ENCODE measurements around the gene TRIP13. TPM values are rescaled to one million over a fixed set of nuclear protein-coding genes. Genes with fewer than 3 reads are reported as not detected.
"Not testable (repeated sequence)": the region's sequence is repeated elsewhere in the genome, so short reads cannot be mapped to it uniquely, and the experiment has no call there.

TRIP13 gene
- total RNA-seq, 4 donors from 2014 or later: 1.1 to 1.7 (median 1.3) TPM; not detected in 1

DNA sequence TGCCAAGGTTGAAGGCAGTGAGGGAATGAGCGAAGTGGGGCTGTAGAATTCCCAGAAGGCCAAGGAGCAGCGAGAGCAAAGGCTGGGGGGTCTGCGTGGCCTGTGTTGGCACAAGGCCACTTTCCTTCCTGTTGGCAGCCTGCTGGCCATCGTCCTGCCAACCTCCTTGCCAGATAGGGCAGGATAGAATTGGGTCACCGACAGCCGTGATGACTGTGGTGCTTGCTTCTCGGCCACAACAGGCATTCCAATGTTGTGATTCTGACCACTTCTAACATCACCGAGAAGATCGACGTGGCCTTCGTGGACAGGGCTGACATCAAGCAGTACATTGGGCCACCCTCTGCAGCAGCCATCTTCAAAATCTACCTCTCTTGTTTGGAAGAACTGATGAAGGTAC lies 18.9 kb downstream of the TRIP13 start:
- no peaks in the 10 kb centered on the region for H3K27me3 ChIP-seq
- H3K27ac ChIP-seq: no peak overlapping the region
- H3K9me3 ChIP-seq: no peaks in the 10 kb centered on the region
- no peak for DNase-seq
- TF ChIP-seq, protein P1, sequence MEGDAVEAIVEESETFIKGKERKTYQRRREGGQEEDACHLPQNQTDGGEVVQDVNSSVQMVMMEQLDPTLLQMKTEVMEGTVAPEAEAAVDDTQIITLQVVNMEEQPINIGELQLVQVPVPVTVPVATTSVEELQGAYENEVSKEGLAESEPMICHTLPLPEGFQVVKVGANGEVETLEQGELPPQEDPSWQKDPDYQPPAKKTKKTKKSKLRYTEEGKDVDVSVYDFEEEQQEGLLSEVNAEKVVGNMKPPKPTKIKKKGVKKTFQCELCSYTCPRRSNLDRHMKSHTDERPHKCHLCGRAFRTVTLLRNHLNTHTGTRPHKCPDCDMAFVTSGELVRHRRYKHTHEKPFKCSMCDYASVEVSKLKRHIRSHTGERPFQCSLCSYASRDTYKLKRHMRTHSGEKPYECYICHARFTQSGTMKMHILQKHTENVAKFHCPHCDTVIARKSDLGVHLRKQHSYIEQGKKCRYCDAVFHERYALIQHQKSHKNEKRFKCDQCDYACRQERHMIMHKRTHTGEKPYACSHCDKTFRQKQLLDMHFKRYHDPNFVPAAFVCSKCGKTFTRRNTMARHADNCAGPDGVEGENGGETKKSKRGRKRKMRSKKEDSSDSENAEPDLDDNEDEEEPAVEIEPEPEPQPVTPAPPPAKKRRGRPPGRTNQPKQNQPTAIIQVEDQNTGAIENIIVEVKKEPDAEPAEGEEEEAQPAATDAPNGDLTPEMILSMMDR (IDR thresholded peaks at IDR 0.05): no peak
- TF ChIP-seq POLR2A (IDR thresholded peaks at IDR 0.05): no peak
- H3K36me3 ChIP-seq: no peaks in the 10 kb centered on the region
- no peak overlapping the region for H3K4me3 ChIP-seq (replicated peaks in 1 of 3)
- 86 to 91% methylated on average over 11 of the region's 11 CpGs for WGBS, 2 donors
- H3K4me1 ChIP-seq: no peaks in the 10 kb centered on the region
- intact Hi-C loops (cut with DNase I): loop anchor here (10.0 kb wide), 1 partner anchor 743 kb away; no protein-coding TSS in a partner anchor

DNA sequence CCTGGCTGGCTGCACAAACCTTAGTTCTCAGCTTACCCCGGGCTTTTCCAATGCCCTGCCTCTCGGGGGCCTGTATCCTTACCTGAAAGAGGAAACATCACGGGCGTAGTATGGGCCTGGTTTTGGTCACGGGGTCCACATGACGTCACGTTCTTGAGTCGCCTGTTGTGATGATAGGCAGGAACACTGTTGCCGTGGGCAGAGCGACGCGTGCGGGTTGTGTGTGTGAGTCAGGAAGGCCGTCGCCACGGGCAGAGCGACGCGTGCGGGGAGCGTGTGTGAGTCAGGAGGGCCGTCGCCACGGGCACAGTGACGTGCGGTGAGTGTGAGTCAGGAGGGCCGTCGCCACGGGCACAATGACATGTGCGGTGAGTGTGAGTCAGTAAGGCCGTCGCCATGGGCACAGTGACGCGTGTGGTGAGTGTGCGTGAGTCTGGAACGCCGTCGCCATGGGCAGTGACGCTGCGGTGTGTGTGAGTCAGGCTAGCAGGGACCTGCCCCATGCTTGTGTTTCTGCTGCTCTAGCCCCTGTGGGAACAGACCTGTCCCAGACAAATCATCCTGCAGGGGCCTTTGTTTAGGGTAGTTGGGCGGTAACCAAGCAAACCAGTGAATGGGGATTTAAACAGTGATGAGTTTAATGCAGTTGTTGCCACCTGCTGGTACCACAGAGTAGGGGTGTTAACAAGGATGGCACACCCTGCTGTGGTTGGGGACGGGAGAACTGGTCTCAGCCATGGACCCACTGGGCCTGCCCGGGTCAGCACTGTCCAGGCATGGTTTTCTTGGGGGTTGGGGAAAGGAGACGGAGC lies 19.8 kb downstream of the TRIP13 start:
- Histone ChIP-seq H3K27ac (no peak overlapping the region), H3K4me3 (replicated peaks in 1 of 3) (no peak overlapping the region), H3K9me3 (no peaks in the 10 kb centered on the region), H3K36me3 (no peaks in the 10 kb centered on the region), H3K27me3 (no peaks in the 10 kb centered on the region), H3K4me1 (no peaks in the 10 kb centered on the region)
- intact Hi-C loops (cut with DNase I): loop anchor here (10.0 kb wide), 1 partner anchor 742 kb away; no protein-coding TSS in a partner anchor
- DNase-seq: no peak
- no peak for TF ChIP-seq POLR2A (IDR thresholded peaks at IDR 0.05)
- TF ChIP-seq, protein P1 (IDR thresholded peaks at IDR 0.05): no peak
- WGBS, 2 donors: 94 to 96% methylated on average over 44 of the region's 44 CpGs

DNA sequence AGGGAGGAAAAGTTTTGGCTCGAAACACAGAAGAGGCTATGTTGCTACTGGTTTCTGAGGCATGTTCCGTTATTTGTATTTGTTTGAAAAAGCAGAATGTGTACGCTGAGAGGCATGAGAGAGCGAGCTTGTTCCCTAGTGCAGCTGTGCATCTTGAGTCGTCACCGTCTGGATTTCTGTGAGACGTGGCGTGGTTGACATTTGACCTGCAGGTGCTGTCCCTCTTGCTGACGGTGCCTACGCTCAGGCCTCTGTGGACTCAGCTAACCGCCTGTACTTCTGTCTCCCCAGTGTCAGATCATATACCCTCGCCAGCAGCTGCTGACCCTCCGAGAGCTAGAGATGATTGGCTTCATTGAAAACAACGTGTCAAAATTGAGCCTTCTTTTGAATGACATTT lies 21.5 kb downstream of the TRIP13 start:
- H3K9me3 ChIP-seq: no peaks in the 10 kb centered on the region
- no peaks in the 10 kb centered on the region for H3K27me3 ChIP-seq
- no peak overlapping the region for H3K27ac ChIP-seq
- no peaks in the 10 kb centered on the region for H3K36me3 ChIP-seq
- intact Hi-C loops (cut with DNase I): loop anchor here (10.0 kb wide), 1 partner anchor 741 kb away; no protein-coding TSS in a partner anchor
- WGBS, 2 donors: 90 to 92% methylated on average over 14 of the region's 14 CpGs
- DNase-seq: no peak
- no peak overlapping the region for H3K4me3 ChIP-seq (replicated peaks in 1 of 3)
- TF ChIP-seq POLR2A (IDR thresholded peaks at IDR 0.05): no peak
- TF ChIP-seq, protein P1 (IDR thresholded peaks at IDR 0.05): no peak
- no peaks in the 10 kb centered on the region for H3K4me1 ChIP-seq

DNA sequence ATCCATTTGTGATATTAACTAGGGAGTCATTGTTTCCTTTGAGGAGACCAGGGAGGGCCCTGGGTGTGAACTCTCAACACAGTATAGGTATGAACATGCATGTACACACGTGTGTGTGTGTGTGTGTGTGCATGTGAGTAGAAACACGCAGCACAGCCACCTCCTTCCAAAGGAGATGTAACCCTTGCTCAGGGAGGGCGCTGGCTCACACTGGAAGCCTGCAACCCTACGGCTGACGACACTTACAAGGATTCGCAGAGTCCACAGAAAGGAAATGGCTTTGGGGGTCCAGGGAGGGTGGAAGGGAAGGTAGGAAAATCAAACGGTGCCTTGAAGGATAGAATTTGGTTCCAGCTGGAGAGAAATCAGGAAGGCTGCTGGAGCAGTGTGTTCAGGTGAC lies 21.9 kb downstream of the TRIP13 start:
- H3K36me3 ChIP-seq: no peaks in the 10 kb centered on the region
- WGBS, 2 donors: 92% methylated on average over 7 of the region's 7 CpGs
- H3K4me3 ChIP-seq (replicated peaks in 1 of 3): no peak overlapping the region
- H3K27ac ChIP-seq: no peak overlapping the region
- no peaks in the 10 kb centered on the region for H3K4me1 ChIP-seq
- intact Hi-C loops (cut with DNase I): loop anchor here (10.0 kb wide), 1 partner anchor 740 kb away; no protein-coding TSS in a partner anchor
- H3K9me3 ChIP-seq: no peaks in the 10 kb centered on the region
- no peak for DNase-seq
- no peaks in the 10 kb centered on the region for H3K27me3 ChIP-seq
- TF ChIP-seq, protein P1 (IDR thresholded peaks at IDR 0.05): no peak
- TF ChIP-seq POLR2A (IDR thresholded peaks at IDR 0.05): no peak

DNA sequence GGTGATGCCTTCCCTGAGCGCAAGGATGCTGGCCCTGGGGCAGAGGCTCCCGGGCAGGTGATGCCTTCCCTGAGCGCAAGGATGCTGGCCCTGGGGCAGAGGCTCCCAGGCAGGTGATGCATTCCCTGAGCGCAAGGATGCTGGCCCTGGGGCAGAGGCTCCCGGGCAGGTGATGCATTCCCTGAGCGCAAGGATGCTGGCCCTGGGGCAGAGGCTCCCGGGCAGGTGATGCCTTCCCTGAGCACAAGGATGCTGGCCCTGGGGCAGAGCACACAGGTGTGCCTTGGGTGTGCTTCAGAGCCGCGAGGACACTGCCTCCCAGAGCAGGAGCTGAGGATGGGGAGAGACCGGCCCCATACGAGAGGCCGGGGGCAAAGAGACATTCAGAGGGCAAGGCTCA lies 22.7 kb downstream of the TRIP13 start:
- H3K27me3 ChIP-seq; H3K36me3 ChIP-seq; H3K4me3 ChIP-seq (replicated peaks in 1 of 3); H3K27ac ChIP-seq; H3K4me1 ChIP-seq; H3K9me3 ChIP-seq; DNase-seq: not testable (repeated sequence)
- intact Hi-C loops (cut with DNase I): loop anchor here (10.0 kb wide), 1 partner anchor 739 kb away; no protein-coding TSS in a partner anchor
- WGBS, 2 donors: 96 to 100% methylated on average over 6 to 11 of the region's 12 CpGs

Measured in thyroid gland (tissue), 4 donors.